ENCODE results near the gene PPIA. TPM values are rescaled to one million over a fixed set of nuclear protein-coding genes. Genes with fewer than 3 reads are reported as not detected.

The PPIA gene
- total and polyA plus RNA-seq, 9 donors: 644 to 2,091 (median 796) TPM

GRCh38 chr7:44765579-44766415 is 30.7 kb upstream of the PPIA start:
- TF ChIP-seq POLR2A (IDR thresholded peaks at IDR 0.05) (no peak), CTCF (IDR thresholded peaks at IDR 0.05) (no peak), EP300 (IDR thresholded peaks at IDR 0.05) (no peak)
- no peaks in the 10 kb centered on the region for H3K27me3 ChIP-seq
- no peak overlapping the region for H3K27ac ChIP-seq
- intact Hi-C loops (cut with DNase I): no loop called here
- H3K4me3 ChIP-seq: no peak overlapping the region
- WGBS, 3 donors: 73 to 86% (median 80%) methylated on average over 17 of the region's 17 CpGs
- no peaks in the 10 kb centered on the region for H3K36me3 ChIP-seq
- H3K9me3 ChIP-seq: no peaks in the 10 kb centered on the region
- H3K4me1 ChIP-seq (ENCODE audit: insufficient read depth): peaks cover 14% of the 10 kb centered on the region
- no peak for DNase-seq

GRCh38 chr7:44766416-44766801 is 30.1 kb upstream of the PPIA start:
- DNase-seq: no peak
- Histone ChIP-seq H3K27me3 (no peaks in the 10 kb centered on the region), H3K9me3 (no peaks in the 10 kb centered on the region), H3K27ac (no peak overlapping the region), H3K4me3 (no peak overlapping the region), H3K36me3 (no peaks in the 10 kb centered on the region), H3K4me1 (ENCODE audit: insufficient read depth) (peaks cover 14% of the 10 kb centered on the region)
- WGBS, 3 donors: 70 to 76% (median 73%) methylated on average over 11 of the region's 11 CpGs
- intact Hi-C loops (cut with DNase I): no loop called here
- TF ChIP-seq POLR2A (IDR thresholded peaks at IDR 0.05): no peak
- no peak for TF ChIP-seq EP300 (IDR thresholded peaks at IDR 0.05)

GRCh38 chr7:44767134-44767911 is 29.2 kb upstream of the PPIA start:
- H3K4me1 ChIP-seq (ENCODE audit: insufficient read depth): peaks cover 12% of the 10 kb centered on the region
- WGBS, 3 donors: 37 to 45% (median 44%) methylated on average over 19 of the region's 19 CpGs
- TF ChIP-seq POLR2A (IDR thresholded peaks at IDR 0.05): no peak
- no peak for TF ChIP-seq EP300 (IDR thresholded peaks at IDR 0.05)
- no peak for TF ChIP-seq CTCF (IDR thresholded peaks at IDR 0.05)
- H3K27me3 ChIP-seq: no peaks in the 10 kb centered on the region
- no peaks in the 10 kb centered on the region for H3K36me3 ChIP-seq
- no peaks in the 10 kb centered on the region for H3K9me3 ChIP-seq
- no peak overlapping the region for H3K4me3 ChIP-seq
- intact Hi-C loops (cut with DNase I): no loop called here
- peak overlapping the region; percentile 5 to 73 for H3K27ac ChIP-seq
- no peak for DNase-seq

- peak overlapping the region; percentile 5 to 73 for H3K27ac ChIP-seq
- H3K4me3 ChIP-seq: no peak overlapping the region
Measured at GRCh38 chr7:44767912-44768627, 28.4 kb upstream of the PPIA start.

More at GRCh38 chr7:44767912-44768627, 28.4 kb upstream of the PPIA start:
- Histone ChIP-seq H3K4me1 (ENCODE audit: insufficient read depth) (peaks cover 12% of the 10 kb centered on the region), H3K36me3 (no peaks in the 10 kb centered on the region), H3K9me3 (no peaks in the 10 kb centered on the region), H3K27me3 (no peaks in the 10 kb centered on the region)
- 10 to 14% (median 11%) methylated on average over 11 to 12 of the region's 12 CpGs for WGBS, 3 donors
- intact Hi-C loops (cut with DNase I): loop anchor here in 1 of 4 donors (2.0 kb wide), 1 partner anchor 17 kb away; no protein-coding TSS in a partner anchor
- TF ChIP-seq POLR2A (IDR thresholded peaks at IDR 0.05) (no peak), EP300 (IDR thresholded peaks at IDR 0.05) (no peak), CTCF (IDR thresholded peaks at IDR 0.05) (no peak)
- DNase-seq: peak; percentile 79 to 86 (median 83)
